Activated CD8-positive, alpha-beta memory T cell treated with anti-CD3 and anti-CD28 coated beads, Interleukin-2, amount 50 U/mL, for 1 hour (primary cell): ENCODE data around the gene WDFY4.

Experiments used
- DNase-seq: peaks from one replicate; pipeline ENCODE4 v3.0.0-alpha.2; 2020; ENCODE audit errors: extremely low read depth

The WDFY4 gene

DNA sequence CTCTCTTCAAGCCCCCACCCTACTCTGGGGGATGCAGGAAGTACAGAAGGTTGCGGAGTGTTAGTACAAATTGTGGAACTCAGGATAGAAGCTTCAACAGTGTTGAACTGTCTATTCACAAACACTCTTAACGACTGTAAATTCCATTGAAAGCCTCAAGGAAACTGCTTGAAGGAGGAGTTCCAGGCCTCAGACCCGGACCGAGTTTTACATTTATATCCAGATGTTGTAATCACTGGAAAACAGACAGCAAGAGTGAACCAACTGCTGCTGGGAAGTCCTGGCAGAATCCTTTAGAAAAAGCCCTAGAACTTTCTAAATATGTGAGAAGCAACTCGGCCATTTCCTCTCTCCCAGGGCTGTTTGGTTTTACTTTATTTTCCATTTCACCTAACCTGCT lies 339.1 kb downstream of the WDFY4 start:
- DNase-seq: no peak

DNA sequence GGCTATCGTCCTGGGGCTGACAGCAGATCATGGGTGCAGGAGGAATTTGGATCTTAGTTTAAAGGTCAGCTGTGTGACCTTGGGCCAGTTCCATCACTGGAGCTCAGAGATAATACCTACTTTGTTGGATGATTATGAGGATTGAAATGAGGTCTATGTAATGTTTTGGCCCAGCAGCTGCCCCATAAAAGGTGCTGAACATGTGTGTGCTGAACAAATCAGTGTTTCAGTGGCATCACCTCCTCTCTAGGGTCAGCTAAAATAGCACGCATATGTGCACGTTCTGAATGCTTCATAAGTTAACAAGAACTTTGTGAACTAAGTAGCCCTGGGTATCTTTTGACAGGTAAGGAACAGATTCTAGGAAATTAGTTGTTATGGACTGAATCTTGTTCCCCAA lies 339.8 kb downstream of the WDFY4 start:
- no peak for DNase-seq

DNA sequence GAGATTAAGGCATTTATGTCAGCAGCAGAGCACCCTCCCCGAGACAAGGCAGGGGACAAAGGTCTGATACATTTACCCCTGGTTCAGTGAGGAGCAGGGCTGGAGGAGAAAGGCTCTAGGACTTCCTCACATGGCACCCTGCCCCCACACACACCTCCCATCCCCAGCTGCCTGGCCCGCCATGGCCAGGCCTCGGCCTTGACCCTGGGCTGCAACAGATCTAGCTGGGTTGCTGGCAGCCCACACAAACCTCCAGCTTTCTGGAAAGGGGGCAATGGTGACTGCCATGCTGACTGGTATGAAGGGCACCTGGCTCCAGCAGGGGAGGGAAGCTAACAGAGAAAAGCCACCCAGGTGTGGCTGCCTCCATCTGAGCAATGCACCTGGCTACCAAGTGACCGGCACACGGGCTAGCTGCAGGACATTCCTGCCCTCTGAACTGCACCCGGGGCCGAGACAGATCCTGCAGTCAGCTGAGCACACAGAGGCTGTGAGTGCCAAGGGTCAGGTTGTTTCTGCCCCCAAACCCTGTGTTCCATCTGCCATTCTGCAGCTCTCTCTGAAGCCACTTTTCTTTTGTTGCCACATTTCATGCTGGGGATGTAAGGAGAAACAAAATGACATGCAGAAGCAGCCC lies 340.8 kb downstream of the WDFY4 start:
- DNase-seq: no peak

DNA sequence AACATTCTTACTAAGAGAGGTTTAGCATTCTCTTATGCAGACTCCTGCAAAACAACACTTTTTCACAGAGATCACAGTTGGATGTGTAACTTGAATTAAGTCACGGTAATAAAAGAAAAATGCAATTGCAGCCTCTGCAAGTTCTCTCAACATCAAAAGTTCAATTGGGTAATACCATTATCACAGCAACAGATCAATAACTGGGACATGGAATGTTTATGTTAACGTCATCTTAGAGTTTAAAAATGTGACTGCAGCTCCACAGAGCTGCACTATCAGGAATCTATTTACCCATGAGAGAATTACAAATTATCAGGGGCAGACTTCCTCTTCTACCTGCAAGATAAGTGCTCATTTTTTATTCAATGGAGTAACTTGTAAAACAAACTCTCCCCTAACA lies 344.0 kb downstream of the WDFY4 start:
- DNase-seq: no peak

DNA sequence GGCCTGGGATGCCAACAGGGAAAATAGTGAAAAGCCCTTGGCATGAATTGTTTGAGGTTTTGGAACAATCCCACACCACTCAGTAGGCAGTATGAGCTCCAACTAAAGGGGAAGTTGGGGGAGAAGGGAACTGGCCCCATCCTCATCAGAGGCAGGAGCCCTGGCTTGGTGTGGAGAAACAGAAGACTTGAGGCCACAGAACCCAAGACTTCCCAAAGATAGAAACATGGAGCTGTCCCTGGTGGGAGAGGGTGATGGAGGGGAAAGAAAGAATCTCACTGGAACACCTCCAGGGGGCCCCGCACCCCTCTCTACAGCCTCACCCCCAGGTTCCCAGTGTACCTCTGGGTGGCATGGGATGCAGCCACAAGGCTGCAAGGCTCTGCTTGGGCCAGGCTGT lies 345.0 kb downstream of the WDFY4 start:
- no peak for DNase-seq
